C4-2B (cell line): ENCODE results near the gene ZMYM4.

Source experiments
- CTCF ChIP-seq: fragments of 450-650 bp; conservative IDR thresholded peaks from 2 replicates; pipeline ENCODE4 v1.5.1; 2017; ENCODE audit warnings: mild to moderate bottlenecking
- ZFX ChIP-seq: fragments of 450-650 bp; IDR thresholded peaks from 2 replicates; pipeline ENCODE4 v1.6.1; 2017

DNA sequence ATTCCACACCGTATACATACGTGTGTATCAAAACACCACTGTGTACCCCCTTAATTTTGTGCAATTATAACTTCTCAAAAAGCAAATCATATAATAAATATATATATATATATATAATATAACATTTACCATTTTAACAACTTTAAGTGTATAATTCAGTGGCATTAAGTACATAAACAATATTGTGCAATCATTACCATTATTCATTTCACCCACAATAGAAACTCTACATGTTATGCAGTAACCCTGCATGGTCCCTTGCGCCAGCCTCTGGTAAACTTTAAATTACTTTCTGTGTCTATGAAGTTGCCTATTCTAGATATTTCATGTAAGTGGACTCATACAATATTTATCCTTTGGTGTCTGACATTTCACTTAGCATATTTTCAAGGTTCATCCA, 13.1 kb downstream of the ZMYM4 start:
- no peak for TF ChIP-seq CTCF
- no peak for TF ChIP-seq ZFX
